IMR-90 (cell line): ENCODE data around the gene PGM2. TPM values are rescaled to one million over a fixed set of nuclear protein-coding genes. Genes with fewer than 3 reads are reported as not detected.

Source experiments
- ATAC-seq: fragments of 200-7000 bp; cut with Tn5 transposase; 2 replicates; pipeline ENCODE4 v1.9.1; 2020; ENCODE audit warnings: low read depth, mild to moderate bottlenecking, moderate library complexity
- BruUV-seq: library from RNA; stranded (reverse); fragments of 400-500 nt; replicated peaks from 2 replicates; lab custom pipeline; 2021; lab: Mats Ljungman, UMichigan
- CTCF ChIA-PET: fragments of 300-600 bp; formaldehyde crosslinking; extraction: SDS; loops from one replicate; lab custom pipeline; 2021; ENCODE audit warnings: antibody characterized with exemption; lab: Yijun Ruan, JAX
- POLR2A ChIA-PET: fragments of 300-600 bp; sonication (Branson Sonifier 250); formaldehyde crosslinking; loops from one replicate; lab custom pipeline; 2022; ENCODE audit warnings: antibody characterized with exemption; ENCODE audit not compliant: unreplicated experiment; lab: Charles Lee
- DNase-seq: peaks from one replicate; pipeline ENCODE4 v3.0.0; 2013
- H2AFZ ChIP-seq: replicated peaks from 2 replicates; pipeline ENCODE3; 2013; ENCODE audit warnings: low read length, mild to moderate bottlenecking; ENCODE audit not compliant: poor library complexity
- H2AK5ac ChIP-seq: 2 replicates; pipeline ENCODE4 v1.6.1; 2013; ENCODE audit warnings: low read depth, low read length, inconsistent platforms
- H2AK9ac ChIP-seq: replicated peaks from 2 replicates; pipeline ENCODE3; 2013; ENCODE audit warnings: mild to moderate bottlenecking, low read depth, low read length, moderate library complexity; ENCODE audit not compliant: poor library complexity
- H2BK120ac ChIP-seq: 2 replicates; pipeline ENCODE4 v1.6.1; 2013; ENCODE audit warnings: low read depth, low read length, inconsistent platforms
- H2BK15ac ChIP-seq: 3 replicates; pipeline ENCODE4 v1.6.1; 2013; ENCODE audit warnings: low read depth, low read length, inconsistent platforms
- H2BK20ac ChIP-seq: 2 replicates; pipeline ENCODE4 v1.6.1; 2013; ENCODE audit warnings: low read depth, mild to moderate bottlenecking, inconsistent platforms, low read length, moderate library complexity
- H2BK5ac ChIP-seq: 2 replicates; pipeline ENCODE4 v1.6.1; 2013; ENCODE audit warnings: mild to moderate bottlenecking, low read depth, low read length, inconsistent platforms; ENCODE audit not compliant: poor library complexity, severe bottlenecking
- H3K14ac ChIP-seq: replicated peaks from 2 replicates; pipeline ENCODE4 v1.6.1; 2013; ENCODE audit warnings: low read depth, low read length, inconsistent platforms
- H3K18ac ChIP-seq: 2 replicates; pipeline ENCODE4 v1.6.1; 2013; ENCODE audit warnings: low read depth, low read length, control low read depth
- H3K23ac ChIP-seq: 2 replicates; pipeline ENCODE4 v1.6.1; 2013; ENCODE audit warnings: low read depth, low read length, inconsistent platforms
- H3K27ac ChIP-seq: 2 replicates; pipeline ENCODE4 v1.5.1; 2013; ENCODE audit warnings: mild to moderate bottlenecking, control low read depth, low read length; ENCODE audit not compliant: insufficient read depth
- H3K27me3 ChIP-seq: 2 replicates; pipeline ENCODE4 v1.6.1; 2013; ENCODE audit warnings: low read length; ENCODE audit not compliant: control insufficient read depth, insufficient read depth
- H3K36me3 ChIP-seq: 2 replicates; pipeline ENCODE4 v1.6.1; 2013; ENCODE audit warnings: low read length, mixed read lengths; ENCODE audit not compliant: control insufficient read depth, insufficient read depth
- H3K4ac ChIP-seq: 2 replicates; pipeline ENCODE4 v1.6.1; 2013; ENCODE audit warnings: low read depth, low read length, inconsistent platforms
- H3K4me1 ChIP-seq: 2 replicates; pipeline ENCODE4 v1.6.1; 2013; ENCODE audit warnings: low read length, mixed read lengths; ENCODE audit not compliant: control insufficient read depth, insufficient read depth
- H3K4me2 ChIP-seq: 2 replicates; pipeline ENCODE4 v1.6.1; 2013; ENCODE audit warnings: low read depth, mild to moderate bottlenecking, control low read depth, low read length, moderate library complexity
- H3K4me3 ChIP-seq: 2 replicates; pipeline ENCODE4 v1.5.1; 2013; ENCODE audit warnings: low read depth, mild to moderate bottlenecking, control low read depth, low read length, moderate library complexity; ENCODE audit not compliant: insufficient read depth
- H3K56ac ChIP-seq: 2 replicates; pipeline ENCODE4 v1.6.1; 2013; ENCODE audit warnings: low read length, inconsistent platforms; ENCODE audit not compliant: insufficient read depth; ENCODE audit errors: extremely low read depth
- H3K79me1 ChIP-seq, 2 experiments: 2 replicates each; pipeline ENCODE4 v1.6.1; 2013; ENCODE audit warnings: low read length in 2 of 2, inconsistent platforms in 1 of 2, low read depth in 1 of 2
- H3K9ac ChIP-seq: 2 replicates; pipeline ENCODE4 v1.6.1; 2013; ENCODE audit warnings: low read depth, low read length, control low read depth
- H3K9me1 ChIP-seq: 2 replicates; pipeline ENCODE4 v1.6.1; 2013; ENCODE audit warnings: low read length, inconsistent platforms; ENCODE audit not compliant: insufficient read depth
- H3K9me3 ChIP-seq: 2 replicates; pipeline ENCODE4 v1.6.1; 2013; ENCODE audit warnings: low read length; ENCODE audit not compliant: control insufficient read depth, insufficient read depth
- H4K20me1 ChIP-seq: 2 replicates; pipeline ENCODE4 v1.6.1; 2013; ENCODE audit warnings: low read length, inconsistent platforms; ENCODE audit not compliant: insufficient read depth
- H4K5ac ChIP-seq: 2 replicates; pipeline ENCODE4 v1.6.1; 2013; ENCODE audit warnings: mild to moderate bottlenecking, low read depth, low read length, control low read depth
- H4K8ac ChIP-seq, 2 experiments: 2 replicates each; pipeline ENCODE4 v1.6.1; 2013; ENCODE audit warnings: low read depth in 2 of 2, low read length in 2 of 2, control low read depth in 1 of 2, inconsistent platforms in 1 of 2
- H4K91ac ChIP-seq: 2 replicates; pipeline ENCODE4 v1.6.1; 2013; ENCODE audit warnings: low read depth, low read length, inconsistent platforms; ENCODE audit not compliant: insufficient read depth
- CHD1 ChIP-seq: IDR thresholded peaks from 2 replicates; pipeline ENCODE4 v1.6.1; 2012; ENCODE audit warnings: low read depth, low read length, improper control_type of control experiment
- POLR2A ChIP-seq: IDR thresholded peaks from 2 replicates; pipeline ENCODE4 v1.6.1; 2012; ENCODE audit warnings: mild to moderate bottlenecking, low read depth, low read length
- SMC3 ChIP-seq: fragments of 150-350 bp; IDR thresholded peaks from 2 replicates; pipeline ENCODE4 v1.6.1; 2016; ENCODE audit warnings: low read depth, mild to moderate bottlenecking, antibody characterized with exemption, low read length, moderate library complexity
- WGBS, 2 experiments: methylation state at CpG; one replicate each; pipeline versions ENCODE4 v1.1.5 to v1.1.7; 2013; ENCODE audit warnings: missing lambda C conversion rate in 2 of 2; ENCODE audit not compliant: insufficient read length in 1 of 2; ENCODE audit errors: extremely low coverage in 2 of 2; 5-methylcytosine and 5-hydroxymethylcytosine counted together
- dilution Hi-C: fragments of 300-500 bp; cut with HindIII; formaldehyde crosslinking; loops from one replicate; pipeline ENCODE4 v1.14.3; 2018; ENCODE audit warnings: low sequenced_read_pairs; ENCODE audit not compliant: unreplicated experiment
- in situ Hi-C: fragments of 300-500 bp; cut with MboI; formaldehyde crosslinking; loops from 3 replicates; pipeline ENCODE4 v1.14.3; 2019; ENCODE audit warnings: low sequenced_read_pairs, inconsistent platforms, mixed read lengths
- intact Hi-C: fragments of 100-400 bp; cut with micrococcal nuclease; formaldehyde crosslinking; loops from 2 replicates; pipeline ENCODE4 v1.10.0; 2022
- polyA plus RNA-seq, 3 experiments: library from polyadenylated mRNA; depleted of rRNA; stranded (reverse); fragments of >200 nt; gene quantifications; 2 replicates each; pipeline ENCODE4 v1.2.3, GENCODE V29; 2012; ENCODE audit warnings: low replicate concordance in 1 of 3
- total RNA-seq: library from RNA; depleted of rRNA; stranded (reverse); fragments of >200 nt; gene quantifications from 2 replicates; pipeline ENCODE4 v1.2.3, GENCODE V29; 2012

The PGM2 gene
- total and polyA plus RNA-seq, 2 of the 4 experiments (the other 2 are of a cell fraction) = 18.7 to 26.2 TPM

DNA sequence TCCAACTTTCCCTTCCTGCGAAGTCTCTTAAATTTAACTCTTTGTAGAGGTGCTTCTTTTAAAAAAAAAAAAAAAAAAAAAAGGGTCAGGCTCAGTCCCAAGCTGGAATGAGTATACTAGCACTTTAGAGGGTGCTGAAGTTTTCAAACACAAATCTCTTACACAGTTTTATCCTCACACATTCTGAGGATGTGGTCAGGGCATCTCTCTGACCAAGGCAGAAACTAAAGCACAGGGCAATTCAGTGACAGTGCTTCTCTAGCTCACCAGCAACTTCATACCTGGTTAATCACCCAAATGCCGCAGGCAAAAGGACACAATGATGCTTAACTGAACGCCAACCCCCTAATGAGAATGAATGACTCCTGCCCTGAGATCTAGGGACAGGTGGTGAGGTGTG lies 9.8 kb upstream of the PGM2 start:
- Histone ChIP-seq H3K9me1 (no peaks in the 10 kb centered on the region), H4K20me1 (no peaks in the 10 kb centered on the region), H3K4me3 (no peak overlapping the region), H3K14ac (no peak overlapping the region), H2BK120ac (no peak overlapping the region), H3K9me3 (no peaks in the 10 kb centered on the region), H2AFZ (peak overlapping the region; percentile 69), H3K9ac (no peak overlapping the region), H2BK15ac (no peak overlapping the region), H3K4me2 (no peak overlapping the region), H3K23ac (no peak overlapping the region), H3K79me1 (no peaks in the 10 kb centered on the region), H2BK5ac (no peak overlapping the region), H3K27ac (no peak overlapping the region), H3K56ac (no peak overlapping the region), H2AK5ac (no peak overlapping the region), H2AK9ac (no peak overlapping the region), H4K8ac (no peak overlapping the region), H3K4me1 (no peaks in the 10 kb centered on the region), H3K27me3 (peaks cover 2% of the 10 kb centered on the region; the same call in 1 of the 2 replicates), H3K4ac (no peak overlapping the region), H2BK20ac (no peak overlapping the region), H3K36me3 (no peaks in the 10 kb centered on the region), H4K91ac (no peak overlapping the region), H3K18ac (no peak overlapping the region), H4K5ac (no peak overlapping the region)
- POLR2A ChIA-PET = no interaction called here
- BruUV-seq = no TSS peak
- intact Hi-C loops = no loop called here
- WGBS, 2 experiments = no CpG with 5 or more reads among the region's 3 CpGs
- ATAC-seq (no peak), DNase-seq (no peak)
- TF ChIP-seq CHD1 (no peak), SMC3 (no peak), POLR2A (no peak)
- in situ Hi-C loops = no loop called here
- dilution Hi-C loops = no loop called here
- CTCF ChIA-PET = no interaction called here
